Fibroblast of pulmonary artery (primary cell): ENCODE measurements around the gene MED29.

ENCODE experiments used
- DNase-seq: peaks from one replicate; pipeline ENCODE4 v3.0.0-alpha.2; 2010; ENCODE audit warnings: low read depth
- H3K4me3 ChIP-seq: replicated peaks from 2 replicates; pipeline ENCODE4 v1.5.1; 2011; ENCODE audit warnings: low read depth, mild to moderate bottlenecking, control low read depth, low read length, moderate library complexity
- CTCF ChIP-seq: IDR thresholded peaks from 2 replicates; pipeline ENCODE4 v1.5.1; 2011; ENCODE audit warnings: mild to moderate bottlenecking, control low read depth, low read length, inconsistent platforms; ENCODE audit errors: missing control alignments

The MED29 gene

GRCh38 chr19:39417463-39418181 lies 26.4 kb downstream of the MED29 start:
- no peak overlapping the region for H3K4me3 ChIP-seq
- no peak for DNase-seq
- no peak for TF ChIP-seq CTCF

- no peak for DNase-seq
- no peak for TF ChIP-seq CTCF
- no peak overlapping the region for H3K4me3 ChIP-seq
Observed at GRCh38 chr19:39419003-39419402, 27.8 kb downstream of the MED29 start.

- H3K4me3 ChIP-seq, result no peak overlapping the region
- no peak for TF ChIP-seq CTCF
- DNase-seq, result no peak
Observed at GRCh38 chr19:39420769-39421168, 29.6 kb downstream of the MED29 start.

GRCh38 chr19:39422020-39422419 lies 30.8 kb downstream of the MED29 start:
- no peak for TF ChIP-seq CTCF
- DNase-seq, result no peak
- no peak overlapping the region for H3K4me3 ChIP-seq

- no peak for DNase-seq
- no peak overlapping the region for H3K4me3 ChIP-seq
- no peak for TF ChIP-seq CTCF
Observed at GRCh38 chr19:39423258-39424086, 32.3 kb downstream of the MED29 start.

GRCh38 chr19:39424934-39425333 lies 33.8 kb downstream of the MED29 start:
- no peak for DNase-seq
- TF ChIP-seq CTCF, result no peak
- H3K4me3 ChIP-seq, result no peak overlapping the region
